GM21526 (cell line): ENCODE data around the gene PADI3.
"Not testable (repeated sequence)": the region's sequence is repeated elsewhere in the genome, so short reads cannot be mapped to it uniquely, and the experiment has no call there.

Experiments
- ATAC-seq: cut with Tn5 transposase; IDR thresholded peaks from one replicate; pipeline ENCODE4 v1.9.1; 2021; ENCODE audit warnings: moderate library complexity; ENCODE audit not compliant: unreplicated experiment, low FRiP score

PADI3 gene

DNA sequence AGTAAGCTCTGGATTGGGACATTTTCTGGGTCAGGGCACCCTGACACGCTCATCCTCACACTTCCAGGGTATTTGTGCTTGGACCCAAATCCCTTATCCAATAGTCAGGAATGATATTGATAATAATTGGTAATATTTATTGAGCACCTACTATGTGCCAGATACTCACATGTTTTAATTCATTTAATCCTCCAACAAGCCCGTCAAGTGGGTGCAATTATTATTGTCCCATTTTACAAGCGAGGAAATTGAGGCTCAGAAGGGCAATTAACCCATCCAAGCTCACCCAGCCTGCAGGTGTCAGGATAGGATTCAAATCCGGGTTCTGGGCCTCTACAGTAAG, 11.4 kb upstream of the PADI3 start:
- ATAC-seq, result no peak

DNA sequence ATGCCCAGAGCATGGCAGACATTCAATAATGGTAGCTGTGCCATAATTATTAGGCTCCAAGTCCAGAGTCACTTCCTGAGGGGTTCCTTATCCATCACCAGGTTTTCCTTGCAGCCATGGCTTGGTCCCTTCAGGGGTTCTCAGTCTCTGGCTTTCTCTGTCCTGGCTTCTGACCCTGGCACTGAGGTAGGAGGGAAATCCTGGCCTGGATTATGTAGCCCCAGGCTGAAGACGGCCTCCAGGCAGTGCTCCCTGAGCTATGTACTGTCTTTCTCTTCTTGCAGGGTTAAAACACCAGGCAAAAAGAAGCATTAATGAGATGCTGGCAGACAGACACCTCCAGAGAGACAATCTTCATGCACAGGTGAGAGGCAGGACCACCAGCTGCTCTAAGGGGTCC, 9.5 kb upstream of the PADI3 start:
- ATAC-seq, result no peak

DNA sequence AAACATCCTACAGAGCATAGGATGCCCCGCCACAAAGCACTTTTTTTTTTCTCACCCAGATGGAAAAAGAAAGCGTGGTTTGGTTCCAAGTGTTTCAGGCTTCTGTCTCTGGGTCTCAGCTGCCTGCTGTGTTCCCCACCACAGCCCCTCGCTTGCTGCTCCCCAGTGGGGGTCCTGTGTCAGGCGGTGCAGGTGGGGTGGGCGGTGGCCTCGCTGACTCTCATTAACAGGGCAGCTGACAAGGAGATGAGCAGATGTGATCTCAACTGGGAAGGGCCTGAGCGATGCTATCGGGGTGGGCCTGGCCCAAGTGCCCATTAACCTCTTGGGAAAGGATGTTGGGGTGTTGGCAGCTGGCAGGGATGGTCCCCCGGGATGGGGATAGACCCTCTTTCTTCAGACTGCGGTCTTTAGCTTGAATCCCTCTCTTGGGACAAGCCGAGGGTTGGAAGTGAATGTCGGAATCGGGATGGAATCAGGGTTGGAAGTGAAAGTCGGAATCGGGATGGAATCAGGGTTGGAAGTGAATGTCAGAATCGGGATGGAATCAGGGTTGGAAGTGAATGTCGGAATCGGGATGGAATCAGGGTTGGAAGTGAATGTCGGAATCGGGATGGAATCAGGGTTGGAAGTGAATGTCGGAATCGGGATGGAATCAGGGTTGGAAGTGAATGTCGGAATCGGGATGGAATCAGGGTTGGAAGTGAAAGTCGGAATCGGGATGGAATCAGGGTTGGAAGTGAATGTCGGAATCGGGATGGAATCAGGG, 7.7 kb upstream of the PADI3 start:
- ATAC-seq, result not testable (repeated sequence)

DNA sequence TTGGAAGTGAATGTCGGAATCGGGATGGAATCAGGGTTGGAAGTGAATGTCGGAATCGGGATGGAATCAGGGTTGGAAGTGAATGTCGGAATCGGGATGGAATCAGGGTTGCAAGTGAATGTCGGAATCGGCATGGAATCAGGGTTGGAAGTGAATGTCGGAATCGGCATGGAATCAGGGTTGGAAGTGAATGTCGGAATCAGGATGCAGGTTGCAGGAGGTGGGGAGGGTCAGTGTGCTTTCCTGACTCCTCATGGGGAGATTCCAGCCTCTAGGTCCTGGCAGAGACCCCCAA, 7.2 kb upstream of the PADI3 start:
- ATAC-seq, result not testable (repeated sequence)

DNA sequence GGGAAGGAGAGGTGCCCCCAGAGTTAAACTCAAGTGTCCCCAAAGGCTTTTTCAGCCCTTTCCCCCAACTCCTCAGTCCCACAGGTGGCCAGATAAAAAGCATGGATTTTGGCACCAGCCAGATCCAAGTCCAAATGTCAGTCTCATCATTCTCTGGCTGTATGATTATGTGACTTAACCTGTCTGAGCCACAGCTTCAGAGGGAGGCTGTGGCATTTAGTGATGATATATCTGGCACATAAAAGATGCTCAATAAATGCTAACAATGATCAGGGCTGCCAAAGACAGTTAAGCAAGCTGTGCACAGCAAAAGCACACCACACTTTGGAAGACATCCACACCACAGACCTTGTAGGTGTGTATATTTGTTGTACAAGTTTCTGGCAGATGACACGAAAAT, 5.6 kb upstream of the PADI3 start:
- ATAC-seq, result no peak

DNA sequence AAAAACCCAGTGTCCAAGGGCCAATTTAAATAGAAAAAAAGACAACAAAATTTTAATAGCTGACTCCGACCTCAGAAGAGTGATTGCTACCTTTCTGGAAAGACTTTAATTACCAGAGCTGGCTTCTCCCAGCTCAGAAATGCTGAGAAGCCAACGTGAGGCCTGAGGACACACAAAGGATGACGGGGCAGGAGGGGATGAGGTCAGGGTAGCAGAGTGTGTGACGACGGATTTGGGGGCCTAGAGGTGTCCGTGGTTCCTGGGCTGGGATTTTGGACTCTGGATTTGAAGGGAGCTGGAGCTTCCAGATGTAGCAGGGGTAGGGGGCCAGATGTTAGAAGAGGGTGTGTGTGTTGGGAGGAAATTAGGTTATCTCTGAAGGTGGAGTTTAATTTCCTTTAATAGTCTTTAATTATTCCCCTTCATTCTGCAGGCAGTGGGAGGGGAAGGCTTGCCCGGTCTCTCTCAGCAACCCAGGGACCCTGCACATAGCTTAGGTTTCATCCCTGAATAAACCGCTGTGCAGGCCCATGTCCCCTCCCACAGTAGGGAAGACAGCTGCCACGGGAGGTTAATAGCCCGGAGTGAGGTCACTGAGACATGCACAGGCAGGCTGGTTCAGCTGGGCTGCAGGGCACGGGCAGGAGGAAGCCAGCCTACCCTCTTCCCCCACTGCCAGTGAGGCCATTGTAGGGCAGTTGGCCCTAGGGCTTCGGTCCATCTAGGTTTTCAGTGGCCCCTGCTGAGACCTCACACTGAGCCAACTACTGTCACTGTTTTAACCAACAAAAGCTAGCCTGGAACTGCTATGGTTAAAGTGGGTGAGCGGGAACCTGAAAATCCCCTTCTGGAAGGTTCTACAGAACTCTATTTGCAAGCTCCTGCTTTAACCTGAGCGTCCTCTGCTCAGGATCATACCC, 3.8 kb upstream of the PADI3 start:
- ATAC-seq, result no peak

DNA sequence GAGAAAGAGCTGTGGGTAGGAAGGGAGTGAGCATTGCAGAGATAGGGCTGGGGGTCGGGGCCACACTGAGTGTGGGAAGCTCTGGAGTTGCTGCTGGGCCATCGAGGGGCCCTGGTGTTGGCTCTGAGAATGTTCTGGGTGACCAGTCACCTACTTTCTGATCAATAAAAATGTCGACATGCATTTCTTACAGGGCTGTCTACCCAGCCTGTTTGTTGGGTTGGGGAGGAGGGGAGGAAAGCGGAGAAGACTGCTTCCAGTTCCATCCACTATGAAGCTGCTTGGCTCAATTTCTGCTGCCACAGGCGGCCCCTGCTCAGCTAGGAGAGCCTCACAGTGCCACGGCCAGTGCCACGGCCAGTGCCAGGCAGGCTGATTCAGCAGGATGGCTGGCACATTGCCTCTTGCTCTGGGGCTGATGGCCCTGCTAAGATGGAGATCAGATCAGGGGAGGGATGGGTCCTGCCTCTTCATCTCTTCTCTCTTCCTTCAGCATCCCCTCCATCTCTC, 3.0 kb upstream of the PADI3 start:
- no peak for ATAC-seq

DNA sequence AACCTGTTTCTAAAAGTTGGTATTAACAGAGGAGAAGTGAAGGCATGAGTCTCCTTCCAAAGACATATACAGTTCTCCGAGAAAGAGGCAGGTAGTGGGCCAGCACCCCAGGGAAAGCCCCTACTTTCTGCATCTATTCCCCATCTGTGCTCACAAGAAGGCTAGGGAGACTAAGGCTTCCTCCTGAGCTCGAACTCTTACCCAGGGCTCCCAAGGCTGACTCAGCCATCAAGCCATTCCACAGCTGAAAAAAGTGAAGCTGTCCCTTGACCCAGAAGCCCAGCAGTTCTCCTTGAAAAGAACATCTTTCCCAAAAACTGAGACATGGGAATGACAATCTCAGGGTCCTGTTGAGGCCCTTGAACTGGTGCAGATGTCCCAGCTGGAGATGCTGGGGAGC, 1.9 kb upstream of the PADI3 start:
- no peak for ATAC-seq

DNA sequence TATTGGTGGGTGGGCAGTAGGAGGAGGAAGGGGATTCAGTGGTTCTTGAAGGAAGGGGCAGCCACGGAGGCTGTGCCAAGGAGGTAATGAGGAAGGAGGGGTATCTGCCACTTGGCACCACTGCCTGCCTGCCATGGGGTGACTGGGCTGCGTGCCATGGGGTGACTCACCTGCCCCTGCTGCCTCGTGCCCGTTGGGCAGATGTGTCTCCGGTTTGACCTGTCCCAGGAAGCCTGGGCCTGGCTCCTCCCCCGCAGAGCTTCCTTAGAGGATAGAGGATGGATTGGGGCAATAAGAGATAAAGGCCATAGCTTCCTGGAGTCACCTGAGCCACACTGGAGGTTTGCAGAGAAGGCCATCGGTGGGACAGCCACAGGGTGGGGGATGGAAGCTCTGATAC, 1.7 kb downstream of the PADI3 start:
- ATAC-seq, result no peak

DNA sequence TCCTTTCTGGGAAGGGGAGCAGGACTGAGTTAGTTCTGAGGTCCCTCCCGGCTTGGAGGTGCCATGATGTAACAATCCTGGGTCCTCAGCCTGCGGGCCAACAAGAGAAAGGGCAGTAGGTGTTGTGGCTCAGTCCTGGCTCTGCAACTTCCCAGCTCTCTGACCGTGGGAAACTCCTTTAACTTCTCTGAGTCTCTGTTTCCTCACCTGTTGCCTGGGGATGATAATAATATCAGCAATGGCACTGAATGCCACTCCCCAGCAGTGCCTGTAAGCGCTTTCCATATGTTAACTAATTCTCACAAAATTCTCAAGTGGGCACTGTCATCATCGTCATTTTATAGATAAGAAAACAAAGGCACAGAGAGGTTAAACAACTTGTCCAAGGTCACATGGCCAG, 2.3 kb downstream of the PADI3 start:
- no peak for ATAC-seq

DNA sequence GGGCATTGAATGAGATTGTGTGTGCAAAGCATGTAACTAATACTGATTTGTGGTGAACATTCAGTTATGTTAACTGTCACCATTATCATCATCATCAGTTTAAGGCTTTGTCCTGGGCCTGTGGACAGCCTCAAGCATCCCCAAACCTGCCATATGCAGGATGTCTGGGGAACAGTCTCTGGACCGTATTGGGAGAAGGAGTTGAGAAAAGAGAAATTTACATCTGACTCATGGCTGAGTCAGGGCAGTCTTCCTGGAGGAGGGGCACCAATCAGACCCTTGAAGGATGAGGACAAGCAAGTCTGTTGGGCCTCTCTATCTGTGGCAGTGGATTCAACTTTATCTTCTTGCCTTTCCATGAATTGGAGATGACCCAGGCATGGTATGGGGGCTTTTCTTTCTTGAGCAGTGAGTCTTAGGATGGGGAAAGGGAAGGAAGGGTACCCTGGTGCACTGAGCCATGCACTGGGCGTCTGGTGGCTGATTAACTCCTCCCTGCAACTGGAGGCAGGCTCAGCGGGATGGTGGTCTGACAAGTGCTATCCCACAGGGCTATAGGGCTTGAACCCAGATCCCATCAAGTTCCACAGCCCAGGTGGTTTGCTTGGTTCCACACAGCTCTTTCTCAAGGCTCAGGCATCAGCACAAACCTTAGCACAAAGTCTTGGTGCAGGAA, 2.9 kb downstream of the PADI3 start:
- ATAC-seq, result no peak

DNA sequence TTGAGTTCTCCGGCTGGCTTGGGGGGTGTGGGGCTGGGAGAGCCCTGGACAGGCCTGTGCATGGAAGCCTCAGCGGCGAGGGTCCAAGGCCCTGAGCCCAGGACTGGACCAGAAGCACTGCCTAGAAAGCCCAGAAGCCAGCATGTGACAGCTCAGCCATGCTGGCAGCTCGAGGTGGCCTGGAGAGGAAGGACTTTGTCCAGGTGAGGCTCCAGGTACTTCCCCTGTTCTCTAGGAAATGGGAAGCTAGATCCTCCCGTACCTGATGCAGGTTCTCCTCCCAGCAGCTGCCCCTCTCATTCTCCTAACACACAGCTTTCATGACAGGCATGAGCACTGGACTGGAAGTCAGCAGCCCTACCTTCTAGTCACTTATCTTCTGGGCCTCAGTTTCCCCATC, 6.4 kb downstream of the PADI3 start:
- no peak for ATAC-seq

DNA sequence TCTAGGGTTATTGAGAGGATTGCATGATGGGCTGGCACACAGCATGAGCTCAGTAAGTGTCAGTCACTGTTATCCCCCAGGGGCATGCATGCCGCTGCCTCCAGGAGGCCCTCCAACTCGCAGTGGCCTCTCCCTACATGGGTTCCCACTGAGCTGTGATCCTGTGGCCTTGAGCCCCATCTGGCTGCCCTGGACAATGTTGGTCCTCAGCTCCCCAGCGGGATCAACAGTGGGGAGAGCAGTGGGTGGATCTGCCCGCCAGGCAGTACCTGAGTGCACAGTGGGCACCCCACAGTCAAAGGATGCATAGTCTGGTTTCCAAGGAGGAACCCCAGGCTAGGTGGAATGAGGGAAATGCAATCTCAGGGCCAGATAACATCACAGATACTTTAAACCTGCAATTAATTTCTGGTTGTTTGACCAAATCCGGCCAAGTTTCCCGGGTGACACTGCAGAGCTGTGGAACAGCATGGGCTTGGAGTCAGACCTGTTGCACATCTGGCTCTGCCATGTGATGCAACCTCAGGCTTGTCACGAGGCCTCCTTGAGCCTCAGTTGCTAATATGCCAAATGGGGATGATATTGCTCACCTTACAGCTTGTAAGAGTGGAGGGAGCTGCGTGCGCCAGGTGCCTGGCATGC, 9.3 kb downstream of the PADI3 start:
- no peak for ATAC-seq

DNA sequence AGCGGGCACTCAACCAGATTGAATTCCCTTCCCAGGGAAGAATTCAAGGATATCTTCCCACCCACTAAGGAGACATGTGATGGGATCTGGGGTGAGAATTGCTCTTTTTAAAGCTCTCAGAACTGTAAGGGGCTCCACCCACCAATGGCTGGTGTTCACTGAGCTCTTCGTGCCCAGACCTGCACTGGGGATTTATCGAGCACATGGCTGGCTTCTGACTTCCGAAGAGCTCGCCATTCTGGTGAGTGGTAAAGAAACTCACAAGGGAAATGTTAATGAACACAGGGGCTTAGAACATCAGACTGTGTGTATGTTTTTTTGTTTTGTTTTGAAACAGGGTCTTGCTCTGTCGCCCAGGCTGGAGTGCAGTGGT, 9.8 kb downstream of the PADI3 start:
- no peak for ATAC-seq

DNA sequence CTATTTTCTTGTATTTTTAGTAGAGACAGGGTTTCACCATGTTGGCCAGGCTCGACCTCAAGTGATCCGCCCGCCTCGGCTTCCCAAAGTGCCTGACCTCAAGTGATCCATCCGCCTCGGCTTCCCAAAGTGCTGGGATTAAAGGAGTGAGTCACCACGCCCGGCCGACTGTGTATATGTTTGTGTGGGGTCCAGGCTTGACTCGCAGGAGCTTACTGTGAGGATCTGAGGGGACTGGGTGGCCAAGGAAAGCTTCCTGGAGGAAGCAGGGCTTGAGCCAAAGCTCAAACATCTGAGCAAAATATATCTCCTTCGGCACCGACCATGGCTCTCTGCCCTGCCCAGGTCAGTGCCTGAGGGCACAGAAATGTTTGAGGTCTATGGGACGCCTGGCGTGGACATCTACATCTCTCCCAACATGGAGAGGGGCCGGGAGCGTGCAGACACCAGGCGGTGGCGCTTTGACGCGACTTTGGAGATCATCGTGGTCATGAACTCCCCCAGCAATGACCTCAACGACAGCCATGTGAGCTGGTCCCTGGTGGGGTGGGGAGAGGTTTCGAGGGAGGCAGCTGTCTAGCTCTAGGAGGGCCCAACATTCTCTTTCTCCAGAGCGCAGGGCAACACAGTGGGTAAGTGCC, 10.5 kb downstream of the PADI3 start:
- no peak for ATAC-seq

DNA sequence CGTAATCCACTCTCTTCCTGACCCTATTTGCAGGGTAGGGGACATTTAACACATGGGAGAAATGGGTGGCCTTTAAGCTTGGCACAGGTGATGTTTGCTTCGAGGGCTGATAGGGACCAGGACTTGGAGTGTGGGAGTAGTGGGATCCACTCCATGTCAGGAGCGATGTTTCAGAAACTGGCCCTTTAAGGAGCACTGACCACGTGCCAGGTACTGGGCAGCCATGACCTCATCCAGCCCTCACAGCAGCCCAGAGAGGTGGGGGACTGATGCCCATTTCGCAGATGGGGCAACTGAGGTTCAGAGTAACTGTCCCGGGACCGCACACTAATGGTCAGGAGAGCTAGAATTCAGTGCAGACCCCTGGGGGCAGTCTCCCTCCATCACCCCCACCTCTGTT, 11.4 kb downstream of the PADI3 start:
- no peak for ATAC-seq

DNA sequence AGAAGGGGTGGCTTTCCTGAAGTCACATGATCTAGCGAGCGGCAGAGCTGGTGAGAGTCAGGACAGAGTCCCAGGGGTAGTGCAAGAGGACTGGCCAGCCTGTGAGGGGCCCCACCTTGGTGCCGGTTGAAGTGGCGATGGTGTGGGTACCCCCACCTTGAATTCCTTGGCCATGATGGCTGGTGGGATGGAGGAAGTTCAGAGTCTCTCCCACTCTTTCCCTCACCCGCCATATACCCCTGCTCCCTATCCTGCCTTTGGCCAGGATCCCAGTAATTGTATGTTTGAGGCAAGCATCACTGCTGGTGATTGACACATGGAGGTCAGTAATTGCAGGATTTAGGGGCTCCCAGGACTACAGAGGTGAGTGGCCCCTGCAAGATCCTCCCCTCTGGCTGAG, 11.8 kb downstream of the PADI3 start:
- no peak for ATAC-seq

DNA sequence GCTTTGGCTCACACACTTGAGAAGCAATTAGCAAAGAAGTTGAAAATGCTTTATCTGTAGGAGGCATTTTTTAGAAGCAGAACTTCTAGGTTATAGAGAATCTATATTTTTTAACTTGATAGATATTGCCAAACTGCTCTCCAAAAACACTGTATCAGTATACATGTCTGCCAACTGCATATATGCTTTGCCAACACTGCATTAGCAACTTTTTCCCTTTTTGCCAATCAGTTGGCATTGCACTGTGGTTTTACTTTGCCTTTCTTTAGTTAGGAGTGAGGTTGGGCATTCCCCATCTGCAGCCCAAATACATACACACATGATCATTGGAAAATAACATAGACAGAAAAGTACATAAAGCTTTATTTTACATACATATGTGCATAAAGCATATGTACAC, 15.0 kb downstream of the PADI3 start:
- ATAC-seq, result no peak

DNA sequence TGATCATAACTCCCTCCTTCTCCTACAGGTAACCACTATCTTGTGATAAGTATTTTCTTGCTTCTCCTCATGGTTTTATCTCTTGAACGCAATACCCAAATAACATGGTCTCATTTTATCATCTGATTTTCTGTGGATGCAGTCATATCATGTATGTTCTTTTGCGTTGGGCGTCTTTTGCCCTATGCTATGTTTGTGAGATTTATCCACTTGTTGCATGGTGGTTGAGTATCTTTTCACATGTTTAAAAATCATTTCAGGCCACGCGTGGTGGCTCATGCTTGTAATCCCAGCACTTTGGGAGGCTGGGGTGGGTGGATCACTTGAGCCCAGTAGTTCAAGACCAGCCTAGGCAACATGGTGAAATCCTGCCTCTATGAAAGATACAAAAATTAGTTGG, 15.6 kb downstream of the PADI3 start:
- no peak for ATAC-seq

DNA sequence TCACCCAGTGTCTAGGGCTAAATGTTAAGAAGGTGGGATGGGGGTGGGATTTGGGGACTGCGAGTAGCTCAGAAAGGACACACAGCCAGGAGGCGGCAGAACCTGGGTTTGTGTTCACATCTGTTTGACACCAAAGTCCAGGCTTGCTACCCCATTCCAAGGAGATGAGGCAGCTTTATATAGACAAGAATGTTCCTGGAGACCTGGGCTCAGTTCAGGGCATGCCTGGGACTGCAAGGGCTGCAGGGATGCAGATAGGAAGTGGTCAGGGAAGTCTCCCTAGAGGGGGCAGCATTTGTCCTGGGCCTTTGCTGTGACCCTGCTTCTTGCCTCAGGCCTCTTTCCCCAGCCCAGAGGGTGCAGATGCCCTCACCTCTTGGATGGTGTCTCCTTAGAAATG, 16.3 kb downstream of the PADI3 start:
- no peak for ATAC-seq

DNA sequence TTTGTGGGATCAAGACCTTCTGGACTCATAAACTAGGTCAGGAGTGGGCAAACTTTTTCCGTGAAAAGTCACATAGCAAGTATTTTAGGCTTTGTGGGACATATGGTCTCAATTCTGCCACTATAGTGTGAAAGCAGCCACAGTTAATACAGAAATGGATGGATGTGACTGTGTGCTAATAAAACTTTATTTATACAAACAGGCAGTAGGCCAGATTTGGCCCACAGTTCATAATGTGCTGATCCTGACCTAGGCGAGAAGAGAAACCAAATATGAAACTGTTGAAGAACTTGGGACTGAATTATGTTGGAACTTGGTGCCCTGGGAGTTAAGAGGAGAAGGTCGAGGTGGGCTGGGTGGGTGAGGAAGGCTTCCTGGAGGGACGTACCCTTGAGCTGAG, 17.1 kb downstream of the PADI3 start:
- ATAC-seq, result no peak
